HK-2 (cell line): Measurements from ENCODE around the gene TSC22D2.
"Not testable (repeated sequence)": the region's sequence is repeated elsewhere in the genome, so short reads cannot be mapped to it uniquely, and the experiment has no call there.

ENCODE experiments used
- DNase-seq: peaks from one replicate; pipeline ENCODE4 v3.0.0-alpha.2; 2018; ENCODE audit not compliant: unreplicated experiment

The TSC22D2 gene

DNA sequence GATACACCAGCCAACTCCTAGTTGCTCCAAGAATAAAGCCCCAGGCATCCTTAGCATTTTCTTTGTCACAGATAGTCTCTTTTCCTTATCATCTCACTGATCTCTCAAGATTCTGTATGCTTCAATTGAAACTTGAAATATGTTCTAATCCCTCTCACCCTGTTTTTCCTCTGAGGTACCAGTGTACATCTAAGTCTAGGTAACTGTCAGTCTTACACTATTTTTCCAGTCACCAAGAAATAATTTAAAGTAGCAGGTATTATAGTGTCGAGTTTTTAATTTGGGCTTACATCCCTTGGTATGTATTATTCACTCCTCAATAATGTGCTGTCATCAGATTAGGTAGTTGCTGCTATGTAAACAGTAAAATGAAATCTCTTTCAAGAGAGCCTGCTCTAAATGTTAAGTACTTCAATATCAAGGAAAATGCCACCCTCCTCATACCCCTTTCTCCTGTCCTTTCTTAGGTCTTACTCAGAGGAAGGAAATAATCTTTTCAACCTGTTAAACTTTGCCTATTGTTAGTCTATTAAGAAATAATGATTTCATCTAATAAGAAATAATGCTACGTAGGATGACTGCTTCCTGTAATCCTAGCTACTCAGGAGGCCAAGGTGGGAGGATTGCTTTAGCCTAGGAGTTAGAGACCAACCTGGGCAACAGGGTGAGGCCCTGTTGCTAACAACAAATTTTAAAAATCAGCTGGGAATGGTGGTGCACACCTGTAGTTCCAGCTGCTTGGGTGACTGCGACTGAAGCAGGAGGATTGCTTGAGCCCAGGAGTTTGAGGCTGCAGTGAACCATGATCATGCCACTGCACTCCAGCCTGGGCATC, 39.8 kb downstream of the TSC22D2 start:
- no peak for DNase-seq

DNA sequence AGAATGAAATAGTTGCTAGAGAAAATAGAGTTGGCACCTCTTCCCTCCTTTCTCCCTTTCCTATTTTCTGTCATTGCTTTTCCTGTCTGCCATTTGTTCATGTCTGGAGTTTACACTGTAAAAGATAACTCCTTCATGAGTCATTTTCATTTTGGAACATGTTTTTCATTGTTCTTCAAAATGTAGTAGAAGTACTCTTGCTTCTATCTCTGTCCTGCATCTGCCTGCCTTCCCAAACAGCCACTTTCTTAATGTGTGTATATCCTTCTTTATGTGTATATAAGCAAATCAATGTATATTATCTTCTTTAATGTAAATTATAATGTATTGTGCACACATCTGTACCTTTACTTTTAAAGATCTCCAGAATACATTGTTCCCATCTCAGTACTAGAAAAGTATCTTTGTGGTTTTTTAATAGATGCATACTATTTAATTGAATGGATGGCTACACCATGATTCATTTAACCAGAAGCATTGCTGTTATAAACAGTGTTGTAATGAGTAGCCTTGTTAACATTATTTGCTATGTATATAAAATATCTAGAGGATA, 41.1 kb downstream of the TSC22D2 start:
- DNase-seq: no peak

DNA sequence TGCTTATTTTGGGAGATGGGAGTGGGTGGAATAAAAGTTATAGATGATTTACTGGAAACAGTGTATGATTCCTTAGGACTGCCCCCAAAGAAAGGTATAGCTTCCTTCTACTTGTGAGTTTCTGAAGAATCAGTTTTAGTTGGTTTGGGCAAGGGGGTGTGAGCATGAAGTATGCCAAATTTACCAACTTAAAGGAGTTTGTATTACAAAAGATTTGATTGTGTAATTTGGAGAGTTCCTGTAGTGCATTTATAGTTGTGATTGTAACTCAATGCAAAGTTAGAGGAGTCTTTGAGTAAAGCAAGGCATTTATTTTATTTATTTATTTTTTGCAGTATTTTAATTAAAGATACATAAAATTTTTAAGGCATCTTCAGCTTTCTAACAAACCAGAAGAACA, 42.8 kb downstream of the TSC22D2 start:
- DNase-seq: no peak

DNA sequence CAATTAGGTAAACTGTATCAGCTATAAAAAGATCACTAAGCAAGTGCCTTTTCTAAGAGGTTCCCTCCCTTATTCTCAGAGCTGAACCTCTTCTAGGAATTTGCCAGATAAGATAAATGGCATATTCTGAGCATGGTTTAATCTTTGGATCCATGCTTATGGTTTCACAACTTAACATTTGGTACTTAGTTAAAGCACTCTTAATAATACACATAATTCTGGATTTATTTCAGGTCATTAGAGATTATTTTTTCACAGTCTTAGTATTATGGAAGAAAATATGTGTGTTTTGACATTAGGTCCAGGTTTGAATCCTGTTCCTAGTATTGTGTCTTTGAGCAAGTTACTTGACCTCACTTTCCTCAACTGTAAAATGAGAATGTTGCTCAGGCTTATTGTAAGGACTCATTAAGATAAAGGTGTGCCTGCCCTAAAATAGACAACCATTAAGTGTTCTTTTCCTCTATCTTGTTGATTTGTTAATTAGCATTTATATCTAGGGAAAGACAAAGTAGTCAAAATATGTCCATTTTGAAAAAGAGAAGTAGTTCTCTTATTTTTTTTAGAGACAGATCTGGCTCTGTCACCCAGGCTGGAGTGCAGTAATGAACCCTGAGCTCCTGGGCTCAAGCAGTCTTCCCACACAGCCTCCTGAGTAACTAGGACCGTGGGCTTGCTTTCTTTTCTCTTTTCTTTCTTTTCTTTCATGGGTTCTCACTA, 43.4 kb downstream of the TSC22D2 start:
- no peak for DNase-seq

DNA sequence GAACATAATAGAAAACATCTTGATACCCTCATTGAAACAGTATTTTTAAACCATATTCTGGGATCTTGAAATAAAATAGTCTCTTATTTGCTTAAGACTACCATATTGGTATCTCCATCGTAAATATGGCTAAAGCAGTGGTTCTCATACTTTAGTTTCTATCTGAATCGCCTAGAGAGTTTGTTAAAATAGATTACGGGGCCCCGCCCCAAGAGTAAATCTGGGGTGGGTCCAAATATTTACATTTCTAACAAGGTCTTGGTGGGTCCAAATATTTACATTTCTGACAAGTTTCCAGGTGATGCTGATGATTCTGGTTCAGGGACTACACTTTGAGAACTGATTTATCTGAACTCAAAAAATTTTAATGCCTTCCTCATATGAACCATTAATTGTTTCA, 45.3 kb downstream of the TSC22D2 start:
- no peak for DNase-seq

DNA sequence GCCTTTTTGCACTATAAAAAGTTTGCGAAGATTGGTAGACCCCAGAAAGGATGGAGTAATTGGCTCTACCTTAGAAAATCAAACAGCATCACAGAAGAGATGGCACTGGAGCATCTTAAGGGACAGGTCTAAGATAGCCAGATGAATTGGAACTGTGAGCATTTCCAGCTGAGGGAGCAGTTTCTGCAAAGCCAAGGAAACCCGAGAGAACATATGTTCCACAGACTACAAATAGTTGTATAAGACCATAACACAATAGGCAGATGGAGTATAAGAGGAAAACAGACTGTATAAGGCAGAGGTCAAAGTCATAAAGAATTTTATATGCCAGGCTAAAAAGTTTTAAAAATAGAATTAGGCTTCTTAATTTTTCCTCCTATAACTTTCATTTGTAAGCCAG, 46.0 kb downstream of the TSC22D2 start:
- DNase-seq: no peak

DNA sequence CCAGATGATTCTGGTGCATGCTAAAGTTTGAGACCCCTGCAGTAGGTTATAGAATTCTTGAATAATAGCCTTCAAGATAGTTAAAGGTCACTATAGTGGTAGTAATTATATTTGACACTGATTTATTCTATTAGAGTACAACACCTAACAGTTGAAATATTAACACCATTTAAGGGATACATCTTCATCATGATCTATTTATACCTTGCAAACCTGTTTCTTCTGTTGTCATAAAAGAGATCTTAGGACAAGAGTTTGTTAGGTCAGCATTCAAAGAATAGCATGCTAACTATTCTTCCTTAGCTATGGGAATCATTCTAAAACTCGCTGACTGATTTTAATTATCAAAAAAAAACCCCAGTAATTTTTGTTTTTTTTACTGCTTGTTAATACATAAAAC, 46.5 kb downstream of the TSC22D2 start:
- DNase-seq: no peak

DNA sequence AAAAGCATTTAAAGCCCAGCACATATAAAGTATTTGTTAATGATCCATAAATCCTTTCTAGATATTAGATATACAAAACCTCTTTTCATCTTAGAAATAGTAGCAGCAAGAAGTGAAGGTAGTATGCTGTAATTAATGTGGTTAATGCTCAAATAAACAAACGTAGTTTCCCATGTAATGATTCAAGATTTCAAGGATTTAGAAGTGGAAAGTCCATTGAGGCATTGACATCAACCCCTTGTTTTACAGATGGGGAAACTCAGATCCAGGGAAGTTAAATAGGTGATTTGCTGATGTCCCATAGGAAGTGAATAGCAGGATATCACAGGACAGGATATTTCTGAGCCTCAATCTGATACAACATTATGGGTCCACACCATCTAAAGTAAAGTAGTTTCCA, 47.2 kb downstream of the TSC22D2 start:
- no peak for DNase-seq

DNA sequence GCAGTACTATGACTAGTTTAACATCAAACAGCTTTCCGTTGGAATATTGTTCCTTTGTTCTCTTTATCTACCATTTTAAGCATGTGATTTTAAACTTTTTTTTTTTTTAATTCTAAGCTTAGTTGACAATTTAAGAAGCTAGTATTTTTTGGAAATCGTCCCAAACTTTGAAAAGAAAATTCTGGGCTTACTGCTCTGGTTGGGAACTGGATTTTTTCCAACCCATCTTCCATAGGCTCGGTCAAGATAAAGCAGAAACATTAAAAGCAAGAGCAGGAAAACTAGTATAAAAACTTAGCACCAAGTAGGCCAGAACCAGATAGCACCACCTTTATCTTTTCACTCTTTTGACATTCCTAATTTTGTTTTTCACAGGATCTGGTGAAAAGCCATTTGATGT, 49.9 kb downstream of the TSC22D2 start:
- no peak for DNase-seq

DNA sequence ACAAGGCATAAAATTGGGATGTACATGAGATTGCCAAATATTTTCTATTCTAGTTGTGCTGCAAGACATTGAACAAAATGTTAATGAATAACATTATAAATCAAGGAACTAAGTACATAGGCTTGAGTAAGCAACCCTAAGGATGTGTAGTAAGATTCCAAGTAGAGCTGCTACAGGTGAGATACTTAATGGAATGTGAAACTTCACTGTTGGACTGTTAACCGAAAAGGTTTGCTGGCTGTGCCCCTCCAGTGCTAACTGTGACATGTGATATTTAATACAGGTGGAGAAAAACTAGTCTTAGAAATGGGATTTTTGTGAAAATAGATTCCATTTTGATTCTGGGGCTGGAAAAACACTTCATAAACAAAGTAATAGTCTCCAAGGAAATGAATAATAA, 52.4 kb downstream of the TSC22D2 start:
- no peak for DNase-seq

DNA sequence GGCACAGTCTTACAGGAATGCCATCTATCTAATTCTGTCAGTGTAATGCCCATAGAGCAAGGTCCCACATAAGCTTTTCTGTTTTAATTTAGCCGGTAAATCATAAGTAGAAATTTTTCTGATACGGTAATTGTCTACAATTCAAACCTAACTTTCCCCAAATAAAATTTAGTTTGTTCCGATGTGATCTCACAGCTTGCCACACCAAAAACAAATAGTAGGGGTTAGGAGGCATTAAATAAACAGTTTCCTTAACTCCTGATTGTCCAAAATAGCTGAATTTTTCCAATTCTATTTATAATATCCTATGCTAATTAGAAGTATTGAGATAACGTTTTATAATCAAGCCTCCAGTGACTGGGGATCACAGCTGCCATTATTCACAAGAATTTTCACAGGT, 53.3 kb downstream of the TSC22D2 start:
- no peak for DNase-seq

DNA sequence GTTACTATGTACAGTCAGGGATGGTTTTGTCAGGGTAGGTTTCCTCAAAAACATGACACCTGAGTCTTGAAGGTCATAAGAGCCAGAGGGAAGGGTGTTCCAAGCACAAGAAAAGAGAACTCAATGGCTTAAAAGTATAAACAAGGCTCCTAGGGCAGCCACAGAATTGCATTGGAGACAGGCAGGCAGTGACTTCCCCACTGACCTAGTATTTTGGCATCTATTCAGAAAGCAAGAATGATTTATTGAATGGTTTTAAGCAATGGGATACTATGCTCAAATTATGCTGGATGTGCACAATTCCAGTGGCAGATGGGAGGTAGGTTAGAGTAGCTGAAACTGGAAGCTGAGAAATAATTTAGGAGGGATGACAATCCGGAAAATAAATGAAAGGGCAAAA, 54.0 kb downstream of the TSC22D2 start:
- no peak for DNase-seq

DNA sequence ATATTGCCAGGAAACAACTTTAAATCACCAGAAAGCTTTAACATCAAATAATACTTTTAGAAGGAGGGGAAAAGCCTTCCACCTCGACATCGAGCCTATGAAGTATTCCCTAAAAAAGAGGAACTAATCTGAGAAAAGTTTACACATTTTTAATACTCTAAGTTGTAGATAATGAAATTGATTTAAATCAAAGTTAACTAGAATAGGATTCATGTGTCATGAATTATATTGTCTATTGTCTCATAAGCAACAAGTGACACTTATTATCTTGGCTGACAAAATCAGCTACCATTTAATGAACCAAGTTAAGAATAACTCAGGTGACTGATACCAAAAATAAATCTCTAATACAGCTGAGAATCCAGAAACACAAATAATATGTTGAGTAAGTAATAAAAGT, 56.6 kb downstream of the TSC22D2 start:
- no peak for DNase-seq

DNA sequence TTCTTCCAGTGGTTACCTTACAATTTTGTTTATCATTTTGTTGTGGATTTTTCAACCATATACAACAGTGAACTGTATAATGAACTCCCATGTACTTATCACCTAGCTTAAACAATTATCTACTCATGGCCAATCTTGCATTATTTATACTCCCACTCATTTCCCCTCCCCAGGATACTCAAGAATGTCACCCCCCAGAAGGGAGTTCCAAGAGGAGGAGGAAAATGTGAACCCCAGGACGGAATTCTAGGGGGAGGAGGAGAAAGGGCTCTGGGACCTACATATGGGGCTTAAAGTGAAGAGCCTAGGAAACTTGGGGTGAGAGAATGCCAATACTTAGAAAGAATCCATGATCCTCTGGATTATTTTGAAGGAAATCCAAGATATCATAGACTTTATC, 59.3 kb downstream of the TSC22D2 start:
- DNase-seq: no peak

DNA sequence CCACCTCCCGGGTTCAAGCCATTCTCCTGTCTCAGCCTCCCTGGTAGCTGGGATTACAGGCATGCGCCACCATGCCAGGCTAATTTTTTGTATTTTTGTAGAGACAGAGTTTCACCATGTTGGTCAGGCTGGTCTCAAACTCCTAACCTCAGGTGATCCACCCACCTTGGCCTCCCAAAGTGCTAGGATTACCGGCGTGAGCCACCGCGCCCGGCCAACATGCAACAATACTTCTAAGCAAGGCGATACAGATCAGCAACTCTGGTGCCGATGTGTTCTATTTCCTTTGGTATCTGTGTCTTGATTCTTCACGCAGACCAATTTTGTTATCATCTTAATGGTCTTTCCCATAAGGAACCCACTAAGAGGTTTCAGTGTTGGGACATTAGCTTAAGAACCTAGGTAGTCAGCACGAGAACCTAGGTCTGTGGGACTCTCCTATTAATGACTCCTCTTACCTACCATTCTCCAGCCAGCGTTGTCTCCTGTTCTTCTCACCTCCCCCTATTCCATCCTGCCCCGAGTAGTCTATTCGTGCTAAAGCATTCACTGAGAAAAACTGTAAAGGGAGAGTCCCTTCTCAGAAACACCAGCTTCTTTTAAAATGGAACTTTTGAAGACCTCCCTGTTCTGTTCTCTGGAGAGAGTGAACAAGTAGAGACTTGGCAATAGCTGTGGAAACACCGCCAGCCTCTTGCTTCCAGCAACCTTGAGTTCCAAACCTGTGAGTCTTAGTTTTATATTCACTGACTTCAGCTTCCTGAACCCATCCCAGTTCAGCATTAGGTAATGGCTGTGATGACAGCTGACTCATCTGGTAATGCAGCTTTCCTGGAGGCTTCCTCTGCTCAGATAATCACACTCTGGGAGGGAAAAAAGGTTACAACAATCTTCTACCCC, 61.2 kb downstream of the TSC22D2 start:
- DNase-seq: peak; percentile 72

DNA sequence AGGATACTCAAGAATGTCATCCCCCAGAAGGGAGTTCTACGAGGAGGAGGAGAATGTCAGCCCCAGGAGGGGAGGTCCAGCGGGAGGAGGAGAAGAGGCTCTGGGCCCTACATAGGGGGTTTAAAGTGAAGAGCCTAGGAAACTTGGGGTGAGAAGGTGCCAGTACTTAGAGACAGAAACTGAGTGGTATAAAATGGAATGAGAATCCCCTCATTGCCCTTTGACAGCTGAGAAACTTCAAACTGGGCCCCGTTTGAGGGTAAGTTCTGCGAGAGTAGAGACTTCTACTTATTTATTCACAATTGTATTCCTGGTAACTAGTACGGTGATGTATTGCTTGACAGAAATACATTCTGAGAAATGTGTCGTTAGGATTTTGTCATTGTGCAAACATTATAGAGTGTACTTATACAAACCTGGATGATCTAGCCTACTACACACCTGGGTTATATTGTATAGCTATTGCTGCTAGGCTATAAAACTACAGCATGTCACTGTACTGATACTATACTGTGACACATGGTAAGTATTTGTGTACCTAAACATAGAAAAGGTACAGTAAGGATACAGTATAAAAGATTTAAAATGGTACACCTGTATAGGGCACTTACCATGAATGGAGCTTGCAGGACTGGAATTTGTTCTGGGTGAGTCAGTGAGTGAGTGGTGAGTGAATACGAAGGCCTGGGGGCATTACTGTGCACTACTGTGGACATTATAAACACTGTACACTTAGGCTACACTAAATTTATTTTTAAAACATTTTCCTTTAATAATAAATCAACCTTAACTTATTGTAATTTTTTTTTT, 62.0 kb downstream of the TSC22D2 start:
- peak; percentile 45 for DNase-seq

DNA sequence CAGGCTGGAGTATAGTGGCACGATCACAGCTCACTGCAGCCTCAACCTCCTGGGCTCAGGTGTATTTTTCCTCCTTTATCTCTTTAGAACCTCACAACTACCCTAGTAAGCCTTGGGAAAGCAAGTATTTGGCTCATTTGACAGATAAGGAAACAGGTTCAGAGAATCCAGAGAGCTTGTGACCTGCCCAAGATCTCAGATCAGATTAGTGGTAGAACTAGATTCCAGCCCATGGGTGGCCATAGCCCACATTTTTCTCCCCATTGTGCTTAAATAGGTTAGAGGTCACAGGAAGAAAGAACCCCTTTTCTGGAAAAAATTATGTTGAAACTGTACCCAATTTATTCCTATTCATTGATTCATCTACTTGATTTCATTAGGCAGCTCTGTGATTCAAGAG, 64.3 kb downstream of the TSC22D2 start:
- no peak for DNase-seq

DNA sequence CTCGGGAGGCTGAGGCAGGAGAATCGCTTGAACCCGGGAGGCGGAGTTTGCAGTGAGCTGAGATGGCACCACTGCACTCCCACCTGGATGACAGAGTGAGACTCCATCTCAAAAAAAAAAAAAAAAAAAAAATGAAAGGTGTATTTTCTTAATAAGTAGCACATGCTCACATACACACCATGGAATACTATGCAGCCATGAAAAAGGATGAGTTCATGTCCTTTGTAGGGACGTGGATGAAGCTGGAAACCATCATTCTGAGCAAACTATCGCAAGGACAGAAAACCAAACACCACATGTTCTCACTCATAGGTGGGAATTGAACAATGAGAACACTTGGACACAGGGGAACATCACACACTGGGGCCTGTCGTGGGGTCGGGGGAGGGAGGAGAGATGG, 65.1 kb downstream of the TSC22D2 start:
- DNase-seq: not testable (repeated sequence)

DNA sequence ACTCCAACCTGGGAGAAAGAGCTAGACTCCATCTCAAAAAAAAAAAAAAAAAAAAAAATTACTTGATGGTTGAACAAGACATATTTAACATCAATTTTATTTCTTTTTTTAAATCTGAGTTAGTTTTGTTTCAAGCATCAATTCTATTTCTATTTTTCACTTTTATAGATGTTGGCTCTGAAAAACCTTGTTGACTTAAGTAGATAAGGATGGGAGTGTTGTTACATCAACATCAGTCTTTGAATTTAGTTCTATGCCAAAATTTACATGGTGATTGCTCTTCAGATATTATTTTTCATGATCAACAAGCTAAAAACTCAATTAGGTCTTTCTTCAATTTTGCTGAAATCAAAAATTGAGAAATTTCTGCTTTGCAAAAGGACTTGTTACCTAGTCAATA, 71.3 kb downstream of the TSC22D2 start:
- no peak for DNase-seq

DNA sequence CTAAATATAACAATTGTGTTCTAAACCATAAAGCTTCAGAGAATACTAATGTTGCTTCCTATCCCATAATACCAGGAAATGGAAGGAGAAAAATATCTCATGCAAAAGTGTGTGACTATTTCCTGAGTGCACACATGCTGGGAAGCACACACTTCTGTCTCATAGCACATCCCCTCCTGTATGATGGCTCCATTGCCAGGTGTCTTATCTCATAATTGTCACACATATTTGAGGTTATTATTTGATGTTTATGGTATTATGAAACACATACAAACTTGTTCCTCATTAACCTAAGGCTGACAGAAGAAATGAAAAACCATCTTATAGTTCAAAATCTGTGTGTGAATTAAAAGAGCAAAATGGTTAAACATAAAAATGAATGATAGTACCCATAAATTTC, 72.8 kb downstream of the TSC22D2 start:
- DNase-seq: no peak

DNA sequence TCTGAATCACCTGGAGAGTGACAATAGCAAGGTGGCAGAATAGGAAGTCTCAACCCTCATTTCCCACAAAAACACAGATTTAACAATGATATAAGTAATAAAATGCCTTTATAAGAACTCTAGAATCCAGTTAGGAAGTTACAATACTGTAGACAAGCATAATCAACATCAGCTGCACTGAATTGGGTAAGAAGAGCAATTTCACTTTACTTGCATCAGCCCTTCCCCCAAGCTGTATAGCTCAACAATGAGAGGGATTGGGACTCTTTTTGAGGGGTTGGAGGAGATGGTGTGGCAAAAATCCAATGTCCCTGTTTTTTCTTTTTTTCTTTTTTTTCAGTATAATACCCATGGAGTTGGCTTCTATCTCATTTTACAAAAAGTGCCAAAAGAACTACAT, 75.1 kb downstream of the TSC22D2 start:
- no peak for DNase-seq
